ENCODE measurements around the gene MOGAT2. TPM values are rescaled to one million over a fixed set of nuclear protein-coding genes. Genes with fewer than 3 reads are reported as not detected.

MOGAT2 gene
- total RNA-seq, 1 experiment from 2014 or later: 0.12 TPM

GRCh38 chr11:75733071-75733430, 15.4 kb downstream of the MOGAT2 start:
- CTCF ChIA-PET: no interaction called here
- Histone ChIP-seq H3K79me2 (ENCODE audit: insufficient read depth, low read length) (no peaks in the 10 kb centered on the region), H3K9ac (ENCODE audit: low read length) (no peak overlapping the region), H3K9me2 (ENCODE audit: insufficient read depth) (no peaks in the 10 kb centered on the region), H3K4me1 (ENCODE audit: control insufficient read depth in 1 of 2, insufficient read depth in 2 of 2, low read length in 2 of 2) (no peaks in the 10 kb centered on the region), H3K9me3 (ENCODE audit: control insufficient read depth in 1 of 2, insufficient read depth in 1 of 2, low read depth in 1 of 2, low read length in 2 of 2) (no peaks in the 10 kb centered on the region), H3K27ac (ENCODE audit: low read depth, low read length) (no peak overlapping the region), H4K20me1 (ENCODE audit: insufficient read depth) (no peaks in the 10 kb centered on the region), H3K36me3 (ENCODE audit: control insufficient read depth in 1 of 2, insufficient read depth in 2 of 2, low read length in 2 of 2) (no peaks in the 10 kb centered on the region), H2AFZ (ENCODE audit: low read depth, low read length, poor library complexity, severe bottlenecking) (no peak overlapping the region), H3K27me3 (ENCODE audit: insufficient read depth, low read length) (no peaks in the 10 kb centered on the region), H3K4me3 (replicated peaks in 1 of 2; ENCODE audit: low read depth in 1 of 2, low read length in 2 of 2) (no peak overlapping the region), H3K4me2 (ENCODE audit: low read length) (no peak overlapping the region)
- ATAC-seq (no peak), DNase-seq (ENCODE audit: low read depth, low spot score) (no peak)
- POLR2A ChIA-PET: no interaction called here
- RAD21 ChIA-PET (ENCODE audit: low non-redundant PET in 1 of 2, low total read pairs in 2 of 2, uncharacterized antibody in 2 of 2, unreplicated experiment in 2 of 2): no interaction called here
- intact Hi-C loops (cut with micrococcal nuclease): no loop called here
- no peak for TF ChIP-seq CBX3 (IDR thresholded peaks at IDR 0.05; ENCODE audit: low read depth)
- no peak for TF ChIP-seq CEBPB (IDR thresholded peaks at IDR 0.05; ENCODE audit: low read depth)
- no peak for TF ChIP-seq RAD21 (IDR thresholded peaks at IDR 0.05; ENCODE audit: low read depth)
- TF ChIP-seq SRF (IDR thresholded peaks at IDR 0.05; ENCODE audit: low read depth): no peak
- TF ChIP-seq TCF7L2 (IDR thresholded peaks at IDR 0.05; ENCODE audit: borderline replicate concordance, extremely low read depth, insufficient read depth, insufficient read length): no peak
- TF ChIP-seq EZH2phosphoT487 (IDR thresholded peaks at IDR 0.05; ENCODE audit: borderline replicate concordance): no peak
- TF ChIP-seq JUND (IDR thresholded peaks at IDR 0.05): no peak
- no peak for TF ChIP-seq SIN3A (IDR thresholded peaks at IDR 0.05; ENCODE audit: low read depth)
- TF ChIP-seq ELF1 (IDR thresholded peaks at IDR 0.05; ENCODE audit: borderline replicate concordance, low read depth): no peak
- TF ChIP-seq ZNF274 (IDR thresholded peaks at IDR 0.05; ENCODE audit: low read depth, low read length): no peak
- TF ChIP-seq EZH2 (IDR thresholded peaks at IDR 0.05): no peak
- no peak for TF ChIP-seq POLR2A (IDR thresholded peaks at IDR 0.05; ENCODE audit: borderline replicate concordance, extremely low read depth, insufficient read depth, insufficient read length)
- no TSS peak for BruUV-seq (replicated peaks)

GRCh38 chr11:75733431-75734107, 15.9 kb downstream of the MOGAT2 start:
- no peak overlapping the region for H3K4me2 ChIP-seq (ENCODE audit: low read length)
- no peaks in the 10 kb centered on the region for H3K4me1 ChIP-seq (ENCODE audit: control insufficient read depth in 1 of 2, insufficient read depth in 2 of 2, low read length in 2 of 2)
- TF ChIP-seq SIN3A (IDR thresholded peaks at IDR 0.05; ENCODE audit: low read depth) (no peak), TCF7L2 (IDR thresholded peaks at IDR 0.05; ENCODE audit: borderline replicate concordance, extremely low read depth, insufficient read depth, insufficient read length) (no peak), JUND (IDR thresholded peaks at IDR 0.05) (no peak), REST (IDR thresholded peaks at IDR 0.05; ENCODE audit: low read depth) (no peak), SRF (IDR thresholded peaks at IDR 0.05; ENCODE audit: low read depth) (no peak), ZFX (IDR thresholded peaks at IDR 0.05) (no peak), ZNF274 (IDR thresholded peaks at IDR 0.05; ENCODE audit: low read depth, low read length) (no peak), CEBPB (IDR thresholded peaks at IDR 0.05; ENCODE audit: low read depth) (no peak), POLR2A (IDR thresholded peaks at IDR 0.05; ENCODE audit: borderline replicate concordance, extremely low read depth, insufficient read depth, insufficient read length) (no peak), POLR2AphosphoS5 (IDR thresholded peaks at IDR 0.05; ENCODE audit: low read depth, low read length) (no peak)
- ChIA-PET CTCF (interaction anchor here (1.6 kb wide), 1 partner anchor 11 kb away, joined by 5 read pairs; no protein-coding TSS in a partner anchor), POLR2A (no interaction called here), RAD21 (ENCODE audit: low non-redundant PET in 1 of 2, low total read pairs in 2 of 2, uncharacterized antibody in 2 of 2, unreplicated experiment in 2 of 2) (no interaction called here)
- DNase-seq (ENCODE audit: low read depth, low spot score) (no peak), ATAC-seq (no peak)
- H3K9ac ChIP-seq (ENCODE audit: low read length): no peak overlapping the region
- H3K9me2 ChIP-seq (ENCODE audit: insufficient read depth): no peaks in the 10 kb centered on the region
- no peaks in the 10 kb centered on the region for H3K36me3 ChIP-seq (ENCODE audit: control insufficient read depth in 1 of 2, insufficient read depth in 2 of 2, low read length in 2 of 2)
- H2AFZ ChIP-seq (ENCODE audit: low read depth, low read length, poor library complexity, severe bottlenecking): no peak overlapping the region
- H3K4me3 ChIP-seq (replicated peaks in 1 of 2; ENCODE audit: low read depth in 1 of 2, low read length in 2 of 2): no peak overlapping the region
- intact Hi-C loops (cut with micrococcal nuclease): no loop called here
- BruUV-seq (replicated peaks): no TSS peak
- H3K27ac ChIP-seq (ENCODE audit: low read depth, low read length): no peak overlapping the region
- H3K27me3 ChIP-seq (ENCODE audit: insufficient read depth, low read length): no peaks in the 10 kb centered on the region
- no peaks in the 10 kb centered on the region for H3K9me3 ChIP-seq (ENCODE audit: control insufficient read depth in 1 of 2, insufficient read depth in 1 of 2, low read depth in 1 of 2, low read length in 2 of 2)
- H4K20me1 ChIP-seq (ENCODE audit: insufficient read depth): no peaks in the 10 kb centered on the region
- H3K79me2 ChIP-seq (ENCODE audit: insufficient read depth, low read length): no peaks in the 10 kb centered on the region
